GM11168 (cell line): Measurements from ENCODE around the gene CNOT9.

ENCODE experiments used
- in situ Hi-C: fragments of 300-500 bp; cut with MboI; formaldehyde crosslinking; loops from one replicate; pipeline ENCODE4 v1.12.0; 2022; ENCODE audit warnings: low sequenced_read_pairs; ENCODE audit not compliant: unreplicated experiment

CNOT9 gene

GRCh38 chr2:218643751-218644310 is 75.2 kb downstream of the CNOT9 start:
- in situ Hi-C loops = no loop called here

- in situ Hi-C loops = no loop called here
Measured at GRCh38 chr2:218644721-218645120, 76.1 kb downstream of the CNOT9 start.

- in situ Hi-C loops = no loop called here
Measured at GRCh38 chr2:218645126-218645525, 76.5 kb downstream of the CNOT9 start.
